Loucy (cell line): Measurements from ENCODE around the gene FAM193B.

ENCODE experiments used
- H2AFZ ChIP-seq: fragments of 200-600 bp; sonication (generic); 2 replicates; pipeline ENCODE4 v1.6.0; 2016; ENCODE audit warnings: antibody characterized with exemption, mild to moderate bottlenecking, low read length, moderate library complexity
- H3F3A ChIP-seq: fragments of 200-600 bp; 2 replicates; pipeline ENCODE4 v1.6.0; 2016; ENCODE audit warnings: antibody characterized with exemption, low read depth, mild to moderate bottlenecking
- H3K27me3 ChIP-seq: fragments of 200-600 bp; sonication (generic); 2 replicates; pipeline ENCODE4 v1.6.1; 2014; ENCODE audit warnings: low read length, mild to moderate bottlenecking; ENCODE audit not compliant: insufficient read depth, poor library complexity, severe bottlenecking
- H3K36me3 ChIP-seq: fragments of 200-600 bp; sonication (generic); 2 replicates; pipeline ENCODE4 v1.6.1; 2016; ENCODE audit warnings: low read length; ENCODE audit not compliant: insufficient read depth
- H3K4me1 ChIP-seq: fragments of 200-600 bp; sonication (generic); 2 replicates; pipeline ENCODE4 v1.5.1; 2014; ENCODE audit warnings: low read length, mild to moderate bottlenecking; ENCODE audit not compliant: insufficient read depth, poor library complexity, severe bottlenecking
- H3K4me2 ChIP-seq: fragments of 200-600 bp; sonication (generic); 2 replicates; pipeline ENCODE4 v1.6.0; 2014; ENCODE audit warnings: antibody characterized with exemption, low read length, low read depth, mild to moderate bottlenecking; ENCODE audit not compliant: poor library complexity, severe bottlenecking
- H3K4me3 ChIP-seq: fragments of 200-600 bp; sonication (generic); 2 replicates; pipeline ENCODE4 v1.5.1; 2014; ENCODE audit warnings: low read length, mild to moderate bottlenecking, mixed read lengths; ENCODE audit not compliant: poor library complexity, severe bottlenecking
- H3K79me2 ChIP-seq: fragments of 200-600 bp; sonication (generic); 2 replicates; pipeline ENCODE4 v1.6.1; 2014; ENCODE audit warnings: low read length; ENCODE audit not compliant: insufficient read depth
- H3K9ac ChIP-seq: fragments of 200-600 bp; sonication (generic); 2 replicates; pipeline ENCODE4 v1.6.0; 2014; ENCODE audit warnings: mild to moderate bottlenecking, low read depth, low read length, moderate library complexity; ENCODE audit not compliant: poor library complexity, severe bottlenecking
- H3K9me2 ChIP-seq: fragments of 200-600 bp; sonication (generic); replicated peaks from 2 replicates; pipeline ENCODE4 v1.6.1; 2016; ENCODE audit warnings: low read depth, low read length, mixed read lengths
- H3K9me3 ChIP-seq: fragments of 200-600 bp; sonication (generic); 2 replicates; pipeline ENCODE4 v1.6.1; 2014; ENCODE audit warnings: mild to moderate bottlenecking, antibody characterized with exemption, low read length, low read depth; ENCODE audit not compliant: insufficient read depth
- H4K20me1 ChIP-seq: fragments of 200-600 bp; sonication (generic); 2 replicates; pipeline ENCODE4 v1.6.0; 2014; ENCODE audit warnings: antibody characterized with exemption, low read length, mild to moderate bottlenecking; ENCODE audit not compliant: insufficient read depth, poor library complexity, severe bottlenecking
- EZH2phosphoT487 ChIP-seq: fragments of 200-600 bp; IDR thresholded peaks from 2 replicates; pipeline ENCODE4 v1.6.1; 2018; ENCODE audit warnings: antibody characterized with exemption, mild to moderate bottlenecking, moderate library complexity, borderline replicate concordance
- TF ChIP-seq, protein P1 (sequence below): fragments of 200-600 bp; sonication (generic); conservative IDR thresholded peaks from 2 replicates; pipeline ENCODE4 v1.5.1; 2014; ENCODE audit warnings: mild to moderate bottlenecking, antibody characterized with exemption, low read length

Gene FAM193B

DNA sequence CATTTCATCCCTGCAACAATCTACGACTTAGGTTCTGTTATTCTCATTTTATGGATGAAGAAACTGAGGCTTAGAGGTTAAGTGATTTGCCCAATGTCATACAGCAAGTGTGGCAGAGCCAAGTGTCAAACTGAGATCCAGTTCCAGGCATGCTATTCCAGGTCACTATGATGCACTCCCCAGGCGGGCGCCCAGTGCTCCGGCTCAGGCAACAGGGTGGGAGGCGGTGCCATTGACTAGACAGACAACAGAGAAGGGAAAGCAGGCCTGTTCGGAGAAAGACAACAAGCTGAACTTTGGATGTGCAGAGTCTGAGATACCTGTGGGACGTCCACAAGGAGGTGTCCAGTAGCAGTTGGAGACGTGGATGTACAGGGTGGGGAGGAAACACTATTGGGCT, 26.8 kb downstream of the FAM193B start:
- Histone ChIP-seq H4K20me1 (no peaks in the 10 kb centered on the region), H3K4me3 (no peak overlapping the region), H3K27me3 (no peaks in the 10 kb centered on the region), H3K9me3 (no peaks in the 10 kb centered on the region), H3K79me2 (no peaks in the 10 kb centered on the region), H3K36me3 (peaks cover 3% of the 10 kb centered on the region; the same call in 1 of the 2 replicates), H3K9me2 (no peaks in the 10 kb centered on the region), H3K9ac (no peak overlapping the region), H3K4me2 (no peak overlapping the region), H2AFZ (no peak overlapping the region), H3F3A (no peaks in the 10 kb centered on the region), H3K4me1 (no peaks in the 10 kb centered on the region)
- TF ChIP-seq, protein P1, sequence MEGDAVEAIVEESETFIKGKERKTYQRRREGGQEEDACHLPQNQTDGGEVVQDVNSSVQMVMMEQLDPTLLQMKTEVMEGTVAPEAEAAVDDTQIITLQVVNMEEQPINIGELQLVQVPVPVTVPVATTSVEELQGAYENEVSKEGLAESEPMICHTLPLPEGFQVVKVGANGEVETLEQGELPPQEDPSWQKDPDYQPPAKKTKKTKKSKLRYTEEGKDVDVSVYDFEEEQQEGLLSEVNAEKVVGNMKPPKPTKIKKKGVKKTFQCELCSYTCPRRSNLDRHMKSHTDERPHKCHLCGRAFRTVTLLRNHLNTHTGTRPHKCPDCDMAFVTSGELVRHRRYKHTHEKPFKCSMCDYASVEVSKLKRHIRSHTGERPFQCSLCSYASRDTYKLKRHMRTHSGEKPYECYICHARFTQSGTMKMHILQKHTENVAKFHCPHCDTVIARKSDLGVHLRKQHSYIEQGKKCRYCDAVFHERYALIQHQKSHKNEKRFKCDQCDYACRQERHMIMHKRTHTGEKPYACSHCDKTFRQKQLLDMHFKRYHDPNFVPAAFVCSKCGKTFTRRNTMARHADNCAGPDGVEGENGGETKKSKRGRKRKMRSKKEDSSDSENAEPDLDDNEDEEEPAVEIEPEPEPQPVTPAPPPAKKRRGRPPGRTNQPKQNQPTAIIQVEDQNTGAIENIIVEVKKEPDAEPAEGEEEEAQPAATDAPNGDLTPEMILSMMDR = no peak
- no peak for TF ChIP-seq EZH2phosphoT487

DNA sequence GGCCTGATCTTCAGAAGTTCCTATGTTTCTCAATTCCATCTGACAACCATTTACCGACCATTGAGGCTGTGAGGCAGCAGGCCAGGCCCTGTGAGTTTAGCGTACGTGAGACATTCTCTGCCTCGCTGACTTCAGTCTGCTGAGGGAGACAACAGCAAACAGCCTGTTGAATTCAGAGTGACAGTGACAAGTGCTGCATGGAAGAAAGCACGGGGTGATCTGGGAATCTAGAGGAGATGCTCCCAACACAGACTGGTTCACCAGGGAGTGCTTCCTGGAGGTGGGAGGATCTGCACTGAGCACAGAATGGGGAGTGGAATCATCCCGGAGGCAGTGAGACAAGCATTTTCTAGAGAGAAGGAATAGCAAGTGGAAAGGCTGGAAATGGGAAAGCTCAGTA, 27.6 kb downstream of the FAM193B start:
- no peak overlapping the region for H3K9ac ChIP-seq

DNA sequence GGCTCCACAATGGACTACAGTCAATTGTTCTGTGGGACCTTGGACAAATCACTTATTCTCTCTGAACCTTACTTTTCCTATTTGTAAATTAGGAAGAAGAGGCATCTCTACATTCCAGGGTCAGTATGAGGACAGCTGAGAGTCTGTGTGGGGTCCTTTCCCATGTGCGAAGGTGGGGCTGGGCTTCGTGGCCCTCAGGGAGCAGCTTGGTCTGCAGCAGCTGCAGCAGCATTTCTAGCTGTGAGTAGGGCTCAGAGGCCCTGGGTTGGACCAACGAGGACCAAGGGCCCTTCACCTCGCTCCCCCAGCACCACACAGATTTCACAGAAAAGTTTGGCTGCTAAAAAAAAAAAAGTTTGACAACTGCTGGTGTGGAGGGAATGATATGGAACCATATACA, 28.2 kb downstream of the FAM193B start:
- Histone ChIP-seq H3K79me2 (no peaks in the 10 kb centered on the region), H3K27me3 (no peaks in the 10 kb centered on the region), H3K36me3 (peaks cover 3% of the 10 kb centered on the region; the same call in 1 of the 2 replicates), H3K4me2 (no peak overlapping the region), H3K4me3 (no peak overlapping the region), H3K4me1 (peaks cover 5% of the 10 kb centered on the region), H3K9me2 (no peaks in the 10 kb centered on the region), H2AFZ (no peak overlapping the region), H3K9ac (no peak overlapping the region), H3K9me3 (no peaks in the 10 kb centered on the region), H3F3A (no peaks in the 10 kb centered on the region), H4K20me1 (no peaks in the 10 kb centered on the region)
- TF ChIP-seq, protein P1 = no peak
- TF ChIP-seq EZH2phosphoT487 = no peak

More for the DNA sequence above, 27.6 kb downstream of the FAM193B start:
- Histone ChIP-seq H3K9me2 (no peaks in the 10 kb centered on the region), H3K4me2 (no peak overlapping the region), H3K4me1 (no peaks in the 10 kb centered on the region), H3K36me3 (peaks cover 3% of the 10 kb centered on the region; the same call in 1 of the 2 replicates), H4K20me1 (no peaks in the 10 kb centered on the region), H3K79me2 (no peaks in the 10 kb centered on the region), H3F3A (no peaks in the 10 kb centered on the region), H2AFZ (no peak overlapping the region), H3K9me3 (no peaks in the 10 kb centered on the region), H3K4me3 (no peak overlapping the region), H3K27me3 (no peaks in the 10 kb centered on the region)
- TF ChIP-seq, protein P1 = no peak
- no peak for TF ChIP-seq EZH2phosphoT487
